NCI-H82 treated with DMSO at 0.1 percent for 48 hours (cell line): ENCODE data around the gene IER5.

ENCODE experiments used
- DNase-seq: peaks from one replicate; lab custom pipeline; 2025; ENCODE audit not compliant: unreplicated experiment; lab: John Stamatoyannopoulos, UW

IER5 gene

GRCh38 chr1:181133969-181134418 is 45.5 kb downstream of the IER5 start:
- no peak for DNase-seq

DNA sequence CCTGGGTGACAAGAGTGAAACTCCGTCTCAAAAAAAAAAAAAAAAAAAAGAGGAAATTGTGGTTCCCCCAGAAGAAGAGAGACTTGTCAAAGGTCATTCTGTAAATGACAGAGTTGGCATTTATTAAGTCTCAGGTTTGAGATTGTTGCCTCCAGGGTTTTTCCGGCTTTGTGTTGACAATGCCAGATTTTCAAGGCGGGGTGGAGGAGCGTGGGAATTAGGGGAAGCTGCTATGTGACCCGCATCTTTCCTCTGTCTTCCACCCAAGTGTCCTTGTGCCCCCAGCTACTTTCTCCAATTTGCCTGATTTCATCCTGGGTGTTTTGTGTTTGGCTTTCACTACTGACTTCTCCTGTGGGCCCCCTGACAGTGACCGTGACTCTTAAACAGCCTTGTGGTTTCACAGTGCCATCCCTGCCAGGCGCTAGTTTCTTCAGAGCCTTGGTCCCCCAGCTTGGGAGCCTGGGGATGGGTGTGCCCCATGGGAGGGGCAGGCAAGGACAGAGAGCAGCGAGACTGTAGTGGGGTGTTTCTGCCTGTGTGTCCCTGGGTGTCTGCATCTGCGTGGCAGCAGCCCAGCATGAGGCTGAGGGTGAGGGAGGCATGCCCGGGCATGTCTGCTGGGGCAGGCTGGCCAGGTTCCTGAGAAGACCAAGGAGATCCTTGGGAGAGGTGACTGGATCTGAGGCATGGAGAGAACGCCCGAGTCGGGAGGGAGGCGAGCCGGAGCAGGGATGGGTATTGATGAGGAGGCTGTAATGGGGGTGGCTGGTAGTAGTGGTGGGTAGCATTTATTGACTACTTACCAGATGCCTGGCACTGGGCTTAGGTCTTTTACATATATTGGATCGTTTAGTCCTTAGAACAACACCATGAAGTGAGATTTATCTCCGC is 46.3 kb downstream of the IER5 start:
- DNase-seq: no peak

GRCh38 chr1:181135437-181135731 is 46.9 kb downstream of the IER5 start:
- no peak for DNase-seq

DNA sequence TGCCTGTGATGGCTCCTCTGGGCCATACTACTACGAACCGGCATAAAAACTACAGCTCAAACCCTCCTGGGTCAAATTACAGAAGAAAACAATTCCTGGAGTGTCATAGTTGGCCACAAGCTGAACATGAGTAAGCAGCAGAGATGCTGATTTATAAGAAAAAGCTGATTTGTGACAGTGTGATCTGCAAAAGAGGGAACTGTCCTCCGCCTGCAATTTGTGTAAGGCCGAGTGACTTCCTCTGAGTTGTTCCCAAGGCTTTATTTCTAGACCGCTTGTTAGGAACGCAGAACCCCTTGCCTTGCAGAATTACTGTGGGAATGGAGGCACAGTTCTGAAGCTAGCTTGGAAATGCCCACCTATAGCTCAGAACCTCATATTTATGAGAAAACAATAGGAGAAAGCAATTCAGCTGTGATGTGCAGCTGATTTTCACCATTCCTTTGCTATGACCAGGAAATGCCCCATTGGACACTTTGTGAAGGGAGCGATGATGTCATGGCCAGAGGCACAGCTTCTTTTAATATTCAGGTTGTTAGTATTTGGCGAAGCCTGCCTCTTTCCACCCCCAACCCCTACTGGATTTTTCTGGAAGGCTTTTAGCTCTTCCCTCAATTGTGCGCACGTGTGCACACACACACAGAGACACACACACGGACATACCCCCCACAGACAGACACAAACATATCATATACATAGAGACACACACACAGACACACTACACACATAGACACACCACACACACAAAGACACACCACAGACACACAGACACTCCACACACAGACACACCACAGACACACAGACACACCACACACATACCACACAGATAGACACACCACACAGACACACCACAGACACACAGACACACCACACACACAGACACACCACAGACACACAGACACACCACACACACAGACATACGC is 47.6 kb downstream of the IER5 start:
- DNase-seq: no peak

GRCh38 chr1:181136738-181137122 is 48.2 kb downstream of the IER5 start:
- DNase-seq: no peak

DNA sequence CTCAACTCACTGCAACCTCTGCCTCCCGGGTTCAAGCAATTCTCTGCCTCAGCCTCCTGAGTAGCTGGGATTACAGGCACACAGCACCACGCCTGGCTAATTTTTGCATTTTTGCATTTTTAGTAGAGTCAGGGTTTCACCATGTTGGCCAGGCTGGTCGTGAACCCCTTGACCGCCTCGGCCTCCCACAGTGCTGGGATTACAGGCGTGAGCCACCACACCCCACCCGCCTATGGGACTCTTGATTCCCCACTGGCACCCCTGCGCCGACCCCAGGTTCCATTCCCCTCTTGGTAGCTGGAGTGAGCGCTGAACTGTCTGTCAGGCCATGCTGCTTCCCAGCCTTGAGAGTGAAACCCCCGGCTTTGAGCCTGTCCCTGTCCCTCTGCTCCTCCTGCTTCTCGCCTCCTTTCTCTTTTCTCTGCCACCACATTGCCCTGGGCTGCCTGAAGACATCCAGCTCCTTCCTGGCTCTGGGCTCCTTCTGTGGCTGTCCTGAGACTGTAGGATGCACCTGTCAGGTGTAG is 48.8 kb downstream of the IER5 start:
- DNase-seq: no peak

- no peak for DNase-seq
These were observed 51.1 kb downstream of the IER5 start for GRCh38 chr1:181139631-181140061.

DNA sequence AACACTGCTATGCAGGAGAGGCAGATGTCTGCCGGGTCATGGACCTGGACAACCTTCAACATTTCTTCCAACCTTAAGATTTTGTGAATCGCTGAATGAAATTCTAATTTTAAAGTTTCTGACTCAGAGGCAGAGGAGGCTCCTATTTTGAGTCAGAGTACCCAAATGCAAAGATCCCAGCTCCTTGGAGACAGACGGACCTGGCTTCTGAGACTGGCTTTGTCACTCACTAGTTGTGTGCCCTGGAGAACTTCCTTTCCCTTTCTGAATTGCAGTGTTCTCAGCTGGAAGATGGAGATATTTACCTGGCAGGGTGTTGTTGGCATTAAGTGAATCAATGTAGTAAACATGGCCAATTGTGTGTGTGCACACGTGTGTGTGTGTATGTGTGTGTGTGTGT is 51.9 kb downstream of the IER5 start:
- no peak for DNase-seq

- no peak for DNase-seq
These were observed 52.4 kb downstream of the IER5 start for GRCh38 chr1:181140891-181141290.

DNA sequence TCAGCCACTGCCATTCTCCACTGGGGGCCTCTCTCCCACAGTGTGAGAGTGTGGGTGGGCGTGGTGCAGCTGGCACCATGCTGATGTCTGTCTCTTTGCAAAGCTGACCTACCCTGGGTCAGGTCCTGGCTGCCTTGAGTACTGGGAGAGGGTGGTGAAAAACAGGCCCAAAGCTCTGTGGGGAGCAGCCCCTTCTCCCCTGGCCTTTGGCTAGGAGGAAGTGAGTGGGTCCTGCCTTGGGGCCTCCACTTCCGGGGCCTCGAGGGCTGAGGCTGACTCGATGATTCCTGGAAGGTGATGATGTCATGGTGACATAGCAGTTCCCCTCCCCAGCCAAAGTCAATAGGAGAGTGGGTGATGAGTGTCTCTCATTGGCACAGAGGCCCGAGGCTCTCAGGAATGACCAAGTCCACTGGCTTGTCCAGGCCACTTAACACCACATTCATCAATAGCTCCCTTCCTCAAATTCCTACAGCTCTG is 53.0 kb downstream of the IER5 start:
- no peak for DNase-seq
